ENCODE results near the gene PPFIBP1.
"Not testable (repeated sequence)": the region's sequence is repeated elsewhere in the genome, so short reads cannot be mapped to it uniquely, and the experiment has no call there.

Gene PPFIBP1

GRCh38 chr12:27616356-27617142, 92.5 kb downstream of the PPFIBP1 start:
- in situ Hi-C loops (cut with HindIII; ENCODE audit: low sequenced_read_pairs): no loop called here

DNA sequence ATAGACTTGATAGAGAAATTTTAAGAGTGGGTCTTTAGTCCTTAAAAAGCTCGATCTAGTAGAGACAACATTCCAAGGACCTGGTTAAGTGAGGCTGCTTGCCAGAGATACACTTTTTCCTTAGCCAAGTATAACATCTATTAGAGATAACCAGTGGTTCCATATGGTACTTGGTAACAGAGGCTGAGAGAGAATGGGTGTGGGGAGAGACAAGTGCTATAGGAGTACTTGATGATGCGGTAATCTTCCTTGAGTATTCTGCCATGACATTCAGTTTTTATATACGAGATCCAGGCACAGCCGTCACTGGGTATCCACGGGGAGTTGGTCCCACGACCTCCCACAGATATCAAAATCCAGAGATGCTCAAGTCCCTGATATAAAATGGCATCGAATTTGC, 94.8 kb downstream of the PPFIBP1 start:
- in situ Hi-C loops (cut with HindIII; ENCODE audit: low sequenced_read_pairs): no loop called here

DNA sequence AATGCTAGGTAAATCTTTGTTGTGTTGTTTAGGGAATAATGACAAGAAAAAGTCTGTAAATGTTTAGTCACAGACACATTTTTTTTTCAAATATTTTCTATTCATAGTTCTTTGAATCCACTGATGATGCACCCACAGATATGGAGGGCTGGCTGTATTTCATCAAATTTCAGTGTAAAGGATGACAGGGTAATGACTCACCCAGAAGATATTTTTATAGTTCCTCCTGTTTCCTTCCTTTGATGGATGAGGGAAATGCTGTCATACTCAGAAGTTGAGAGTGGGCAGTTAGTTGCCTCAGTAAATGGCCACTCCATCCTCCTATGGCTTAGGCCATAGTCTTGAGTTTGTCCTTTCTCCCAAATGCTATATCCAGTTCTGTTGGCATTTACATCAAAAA, 95.3 kb downstream of the PPFIBP1 start:
- in situ Hi-C loops (cut with HindIII; ENCODE audit: low sequenced_read_pairs): no loop called here

DNA sequence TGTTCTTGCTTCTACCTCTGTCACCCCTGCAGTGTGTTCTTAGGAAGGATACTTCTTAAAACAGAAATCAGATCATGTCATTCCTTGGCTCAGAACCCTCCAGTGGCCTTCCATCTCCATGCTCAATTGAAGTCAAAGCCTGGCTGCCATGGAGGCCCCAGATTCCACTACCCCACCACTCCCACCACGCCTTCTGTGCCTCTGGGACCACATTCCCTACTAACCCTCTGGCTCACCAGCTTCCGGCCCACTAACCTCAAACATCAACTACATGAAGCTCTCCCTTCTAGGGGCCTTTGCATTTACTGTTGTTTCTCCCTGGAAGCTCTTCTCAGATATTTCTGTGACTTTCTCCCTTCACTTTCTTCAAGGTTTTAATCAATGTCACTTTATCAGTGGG, 96.1 kb downstream of the PPFIBP1 start:
- in situ Hi-C loops (cut with HindIII; ENCODE audit: low sequenced_read_pairs): no loop called here

DNA sequence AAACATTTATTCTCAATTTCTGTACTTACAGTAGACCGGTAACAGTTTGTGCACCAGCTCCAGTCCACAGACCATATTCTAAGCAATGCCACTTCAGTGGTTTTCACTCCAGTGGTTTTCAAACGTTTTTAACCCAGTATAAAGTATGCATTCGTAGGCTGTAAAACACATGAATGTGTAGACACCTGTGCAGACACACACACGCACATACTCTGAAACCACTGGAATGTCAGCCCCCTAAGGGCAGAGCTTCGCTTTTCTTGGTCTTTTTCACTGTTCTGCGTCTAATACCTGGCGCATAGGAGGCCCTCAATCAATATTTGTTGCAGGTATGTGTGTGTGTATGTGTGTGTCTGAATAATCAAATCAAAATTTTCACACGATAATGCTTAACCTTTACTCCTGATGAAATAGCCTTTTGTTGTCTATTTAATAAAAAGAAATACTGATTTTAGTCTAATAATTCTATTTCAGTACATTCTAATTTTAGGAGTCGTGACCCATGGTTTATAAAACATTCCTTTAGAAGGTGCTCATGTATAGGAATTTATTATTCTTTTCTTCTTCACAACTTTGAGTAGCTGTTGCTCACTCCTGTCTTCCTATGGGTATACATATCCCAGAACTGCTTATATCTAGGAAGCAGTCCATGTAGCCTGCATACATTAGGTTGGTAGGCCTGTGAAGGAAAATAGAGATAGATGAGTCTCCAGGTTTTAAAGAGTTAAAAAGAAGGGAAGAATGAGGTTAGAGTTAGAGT, 98.6 kb downstream of the PPFIBP1 start:
- in situ Hi-C loops (cut with HindIII; ENCODE audit: low sequenced_read_pairs): no loop called here

- in situ Hi-C loops (cut with HindIII; ENCODE audit: low sequenced_read_pairs): no loop called here
Measured at GRCh38 chr12:27623645-27624044, 99.6 kb downstream of the PPFIBP1 start.

DNA sequence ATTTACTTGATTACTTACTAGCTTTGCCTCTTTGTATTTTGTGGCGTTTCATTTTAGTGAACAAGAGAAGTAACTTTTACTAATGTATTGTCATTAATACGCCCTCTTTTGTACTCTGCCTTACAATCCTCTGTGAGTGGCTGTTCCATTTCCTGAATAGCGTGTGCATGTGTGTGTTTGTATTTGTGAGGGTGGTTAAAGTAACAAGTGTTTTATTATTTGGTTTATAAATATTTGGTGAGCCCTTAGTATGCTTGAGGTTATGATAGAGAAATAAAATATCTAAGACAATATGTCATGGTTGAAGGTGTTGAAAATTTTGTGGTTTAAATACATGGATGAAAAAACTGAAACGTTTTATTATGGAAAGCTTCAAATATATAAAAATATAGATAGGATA, 100.6 kb downstream of the PPFIBP1 start:
- in situ Hi-C loops (cut with HindIII; ENCODE audit: low sequenced_read_pairs): no loop called here

DNA sequence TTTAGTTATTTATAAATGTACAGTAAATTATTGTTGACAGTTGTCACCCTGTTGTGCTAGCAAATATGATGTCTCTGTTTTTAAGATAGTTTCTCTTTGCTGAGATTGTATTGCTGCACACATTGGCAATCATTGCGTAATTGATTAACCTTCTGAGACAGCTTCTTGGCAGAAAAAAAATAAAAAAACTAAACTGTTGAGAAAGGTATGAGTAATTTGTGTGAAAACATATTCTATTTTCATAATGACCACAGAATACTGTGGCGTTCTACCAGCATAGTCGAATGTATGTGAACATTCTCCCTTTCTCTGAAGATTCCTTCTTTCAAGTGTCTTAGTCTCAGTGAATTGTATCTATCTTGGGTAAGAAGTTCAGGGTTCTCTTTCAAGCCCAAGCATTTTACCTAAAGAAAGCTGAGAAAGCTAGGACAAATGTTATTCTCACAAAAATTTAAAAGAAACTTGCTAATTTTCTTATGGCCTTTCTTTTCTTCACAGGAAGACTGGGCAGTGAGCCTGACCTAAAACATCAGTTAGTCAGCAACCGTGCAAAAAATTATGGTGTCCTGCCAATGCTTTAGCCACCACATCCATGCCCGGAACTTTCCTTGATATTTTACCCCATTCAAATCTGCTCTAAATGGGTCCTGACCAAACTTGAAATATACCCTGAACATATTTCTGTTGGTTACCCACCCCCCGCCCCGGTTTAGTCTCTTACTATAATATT, 103.3 kb downstream of the PPFIBP1 start:
- in situ Hi-C loops (cut with HindIII; ENCODE audit: low sequenced_read_pairs): loop anchor here (5.0 kb wide), 1 partner anchor 90 kb away; no protein-coding TSS in a partner anchor

GRCh38 chr12:27627853-27628469, 104.0 kb downstream of the PPFIBP1 start:
- in situ Hi-C loops (cut with HindIII; ENCODE audit: low sequenced_read_pairs): loop anchor here (5.0 kb wide), 1 partner anchor 91 kb away; no protein-coding TSS in a partner anchor

DNA sequence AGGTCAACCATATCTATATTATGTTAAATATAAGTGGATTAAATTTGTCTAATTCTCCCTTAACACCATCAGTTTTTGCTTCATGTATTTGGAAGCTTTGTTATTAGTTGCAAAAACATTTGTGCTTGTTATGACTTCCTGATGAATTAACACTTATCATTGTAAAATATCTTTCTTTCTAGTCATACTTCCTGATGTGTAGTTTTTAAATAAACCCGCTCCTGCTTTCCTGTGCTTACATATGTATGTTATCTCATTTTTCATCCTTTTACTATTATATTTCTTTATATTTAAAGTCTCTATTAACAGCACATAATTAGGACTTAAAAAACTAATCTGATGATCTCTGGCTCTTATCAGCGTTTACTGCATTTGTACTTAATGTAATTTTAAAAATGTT, 106.2 kb downstream of the PPFIBP1 start:
- in situ Hi-C loops (cut with HindIII; ENCODE audit: low sequenced_read_pairs): not testable (repeated sequence)

DNA sequence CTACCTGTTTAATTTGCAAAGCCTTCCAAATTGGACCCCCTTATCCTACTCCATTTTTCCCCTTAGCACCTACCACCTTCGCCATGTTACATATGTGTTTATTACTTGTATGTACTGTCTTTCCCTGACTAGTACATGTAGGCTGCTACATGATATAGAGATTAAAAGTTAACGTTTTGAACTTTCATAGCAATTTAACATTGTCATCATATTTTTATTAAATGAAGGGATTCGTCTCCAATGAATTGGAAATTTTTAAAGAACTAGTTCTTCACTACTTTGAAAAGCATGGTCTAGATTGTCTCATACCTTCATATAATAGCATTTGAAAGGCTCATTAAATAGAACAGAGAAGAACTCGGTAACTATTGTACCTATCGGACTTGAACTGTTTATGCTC, 107.4 kb downstream of the PPFIBP1 start:
- in situ Hi-C loops (cut with HindIII; ENCODE audit: low sequenced_read_pairs): no loop called here

DNA sequence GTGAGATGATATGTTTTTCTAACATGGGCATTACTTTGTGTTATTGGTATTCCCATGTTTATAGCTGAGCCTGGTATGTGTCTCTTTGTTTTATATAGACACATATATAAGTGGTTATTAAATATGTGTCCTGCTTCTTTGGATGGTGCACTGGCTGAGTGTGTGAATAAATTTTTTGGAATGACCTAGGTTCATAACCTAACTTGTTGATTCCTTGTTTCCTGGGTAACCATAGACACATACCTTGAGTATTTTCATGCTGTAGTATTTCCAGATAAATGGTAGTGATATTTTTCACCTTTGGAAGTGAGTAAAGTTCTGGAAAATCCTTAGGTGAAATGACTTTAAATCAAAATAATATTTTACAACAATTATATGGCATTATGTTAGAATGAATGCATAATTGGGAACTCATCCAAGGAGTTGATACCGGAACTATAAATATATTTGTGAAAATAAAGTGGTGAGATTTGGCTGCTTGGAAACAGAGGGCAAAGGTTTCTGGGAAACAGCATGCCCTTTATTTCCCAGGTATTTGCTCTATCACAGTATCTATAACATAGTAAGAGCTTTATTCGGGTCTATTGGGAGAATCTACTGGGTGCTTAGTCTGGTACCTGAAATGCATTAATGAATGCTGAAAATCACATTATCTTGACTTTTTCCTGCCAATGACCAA, 107.9 kb downstream of the PPFIBP1 start:
- in situ Hi-C loops (cut with HindIII; ENCODE audit: low sequenced_read_pairs): no loop called here

DNA sequence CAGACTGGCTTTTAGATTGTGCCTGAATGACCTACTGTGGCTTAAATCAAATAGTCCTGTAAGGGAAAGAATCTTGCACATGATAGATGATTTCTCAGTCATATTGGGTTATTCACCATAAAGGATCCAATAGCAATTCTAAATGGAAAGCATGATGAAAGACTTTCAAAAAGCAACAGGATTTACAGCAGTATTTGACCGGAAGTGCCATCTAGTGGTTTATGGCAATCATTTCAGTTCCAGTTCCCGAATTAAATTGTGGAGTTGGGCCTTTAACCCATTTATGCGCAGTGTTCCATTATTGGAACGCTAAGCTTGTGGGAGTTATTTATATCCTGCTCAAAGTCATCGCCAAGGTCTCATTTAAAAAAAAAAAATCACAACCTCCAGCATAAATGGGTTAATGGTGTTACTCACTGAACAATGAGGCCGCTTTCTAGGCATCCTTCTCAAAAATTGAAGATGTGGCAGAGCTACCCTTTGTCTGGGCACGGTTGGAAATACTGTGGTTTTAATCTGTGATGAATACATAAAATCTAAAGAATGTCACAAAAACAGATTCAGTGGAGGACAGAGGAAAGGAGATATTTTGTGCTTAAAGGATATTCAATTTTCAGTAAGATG, 111.5 kb downstream of the PPFIBP1 start:
- in situ Hi-C loops (cut with HindIII; ENCODE audit: low sequenced_read_pairs): no loop called here

DNA sequence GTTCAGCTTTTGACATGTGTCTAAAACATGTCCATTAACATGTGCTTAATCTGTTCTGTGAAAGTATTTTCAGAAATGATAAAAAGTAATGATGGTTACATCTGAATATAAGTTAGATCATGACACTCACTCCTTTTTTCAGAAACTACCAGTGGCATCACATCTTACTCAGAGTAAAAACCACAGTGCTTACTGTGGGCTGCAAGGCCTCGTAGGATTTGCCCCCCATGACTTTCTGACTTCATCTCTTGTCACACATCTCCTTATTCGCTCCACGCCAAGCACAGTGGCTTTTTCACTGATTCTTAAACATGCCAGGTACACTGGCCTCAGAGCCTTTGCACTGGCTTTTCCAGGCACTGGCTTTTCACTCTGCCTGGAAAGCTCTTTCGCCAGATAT, 112.6 kb downstream of the PPFIBP1 start:
- in situ Hi-C loops (cut with HindIII; ENCODE audit: low sequenced_read_pairs): not testable (repeated sequence)

GRCh38 chr12:27637524-27637923, 113.5 kb downstream of the PPFIBP1 start:
- in situ Hi-C loops (cut with HindIII; ENCODE audit: low sequenced_read_pairs): no loop called here

DNA sequence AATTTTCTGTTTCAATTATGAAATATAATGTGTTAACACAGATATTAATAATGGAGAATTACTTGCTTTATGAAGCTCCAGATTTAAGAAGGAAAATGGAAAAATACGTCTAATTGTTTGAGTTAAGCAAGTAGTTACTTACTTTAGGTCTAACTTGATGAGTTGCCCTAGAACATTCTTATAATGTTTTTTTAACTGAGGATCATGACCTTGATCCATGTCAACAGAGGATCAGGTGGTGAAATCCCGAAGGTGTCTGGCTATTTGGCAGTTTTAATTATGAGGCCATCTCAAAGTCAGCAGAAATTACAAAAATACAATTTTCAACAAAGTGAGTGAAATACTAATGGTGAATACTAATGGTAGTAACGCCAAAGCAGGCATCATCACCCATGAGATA, 115.3 kb downstream of the PPFIBP1 start:
- in situ Hi-C loops (cut with HindIII; ENCODE audit: low sequenced_read_pairs): no loop called here

GRCh38 chr12:27640566-27641200, 116.7 kb downstream of the PPFIBP1 start:
- in situ Hi-C loops (cut with HindIII; ENCODE audit: low sequenced_read_pairs): not testable (repeated sequence)

GRCh38 chr12:27642361-27642760, 118.4 kb downstream of the PPFIBP1 start:
- in situ Hi-C loops (cut with HindIII; ENCODE audit: low sequenced_read_pairs): not testable (repeated sequence)

- in situ Hi-C loops (cut with HindIII; ENCODE audit: low sequenced_read_pairs): not testable (repeated sequence)
Measured at GRCh38 chr12:27642892-27643291, 118.9 kb downstream of the PPFIBP1 start.

Data from endothelial cell of hepatic sinusoid (primary cell).